ENCODE data around the gene GP1BA.

Gene GP1BA

GRCh38 chr17:4931963-4932362 lies at the start of gene GP1BA:
Gene GP1BA (plus strand): TSS chr17:4932277. CDS start chr17:4932605, 328 bp downstream.
- FAIRE-seq: no peak
- DNase-seq (ENCODE audit: low spot score): no peak

- no peak for DNase-seq (ENCODE audit: low spot score)
- no peak for FAIRE-seq
Observed at GRCh38 chr17:4884489-4884888, 47.6 kb upstream of the GP1BA start.

- FAIRE-seq: no peak
- no peak for DNase-seq (ENCODE audit: low spot score)
Observed at GRCh38 chr17:4886830-4887229, 45.2 kb upstream of the GP1BA start.

GRCh38 chr17:4887581-4887980 lies 44.5 kb upstream of the GP1BA start:
- no peak for FAIRE-seq
- DNase-seq (ENCODE audit: low spot score): no peak

- FAIRE-seq (no peak), DNase-seq (ENCODE audit: low spot score) (no peak)
Observed at GRCh38 chr17:4891411-4892410, 40.4 kb upstream of the GP1BA start.

GRCh38 chr17:4892499-4893221 lies 39.4 kb upstream of the GP1BA start:
- FAIRE-seq: no peak

GRCh38 chr17:4893272-4893671 lies 38.8 kb upstream of the GP1BA start:
- DNase-seq (ENCODE audit: low spot score) (no peak), FAIRE-seq (no peak)

More at GRCh38 chr17:4892499-4893221, 39.4 kb upstream of the GP1BA start:
- DNase-seq (ENCODE audit: low spot score): no peak

- DNase-seq (ENCODE audit: low spot score): no peak
- FAIRE-seq: no peak
Observed at GRCh38 chr17:4893721-4894560, 38.1 kb upstream of the GP1BA start.

- DNase-seq (ENCODE audit: low spot score): no peak
- FAIRE-seq: no peak
Observed at GRCh38 chr17:4895121-4895520, 37.0 kb upstream of the GP1BA start.

- FAIRE-seq (no peak), DNase-seq (ENCODE audit: low spot score) (no peak)
Observed at GRCh38 chr17:4895657-4896331, 36.3 kb upstream of the GP1BA start.

- DNase-seq (ENCODE audit: low spot score): no peak
- no peak for FAIRE-seq
Observed at GRCh38 chr17:4896332-4897197, 35.5 kb upstream of the GP1BA start.

GRCh38 chr17:4897198-4897687 lies 34.8 kb upstream of the GP1BA start:
- FAIRE-seq (no peak), DNase-seq (ENCODE audit: low spot score) (no peak)

GRCh38 chr17:4897785-4898184 lies 34.3 kb upstream of the GP1BA start:
- DNase-seq (ENCODE audit: low spot score) (no peak), FAIRE-seq (no peak)

- no peak for DNase-seq (ENCODE audit: low spot score)
- FAIRE-seq: no peak
Observed at GRCh38 chr17:4898351-4898750, 33.7 kb upstream of the GP1BA start.

GRCh38 chr17:4898927-4899326 lies 33.1 kb upstream of the GP1BA start:
- FAIRE-seq (no peak), DNase-seq (ENCODE audit: low spot score) (no peak)

GRCh38 chr17:4899341-4900230 lies 32.5 kb upstream of the GP1BA start, which contains the start of gene C17orf107:
Gene C17orf107 (plus strand): TSS chr17:4899536. CDS start chr17:4899763, 227 bp downstream.
- no peak for DNase-seq (ENCODE audit: low spot score)
- no peak for FAIRE-seq

- FAIRE-seq (no peak), DNase-seq (ENCODE audit: low spot score) (no peak)
Observed at GRCh38 chr17:4900231-4901107, 31.6 kb upstream of the GP1BA start.
